ENCODE results near the gene TBX19. TPM values are rescaled to one million over a fixed set of nuclear protein-coding genes. Genes with fewer than 3 reads are reported as not detected.

TBX19 gene
- total RNA-seq, 1 donor from 2014 or later, result 0.78 TPM

GRCh38 chr1:168285971-168286927 is 5.6 kb downstream of the TBX19 start:
- Mint-ChIP-seq H3K27me3 (ENCODE audit: unreplicated experiment) (peaks cover 2% of the 10 kb centered on the region), H3K9me3 (ENCODE audit: unreplicated experiment) (no peaks in the 10 kb centered on the region), H3K4me1 (ENCODE audit: low read depth, unreplicated experiment) (peaks cover 4% of the 10 kb centered on the region), H3K36me3 (ENCODE audit: unreplicated experiment) (peaks cover 5% of the 10 kb centered on the region), H3K27ac (ENCODE audit: unreplicated experiment) (no peak overlapping the region), H3K4me3 (ENCODE audit: unreplicated experiment) (no peak overlapping the region)
- DNase-seq, result no peak
- no peak for TF ChIP-seq CTCF (IDR thresholded peaks at IDR 0.05; ENCODE audit: partially characterized antibody, unreplicated experiment)

DNA sequence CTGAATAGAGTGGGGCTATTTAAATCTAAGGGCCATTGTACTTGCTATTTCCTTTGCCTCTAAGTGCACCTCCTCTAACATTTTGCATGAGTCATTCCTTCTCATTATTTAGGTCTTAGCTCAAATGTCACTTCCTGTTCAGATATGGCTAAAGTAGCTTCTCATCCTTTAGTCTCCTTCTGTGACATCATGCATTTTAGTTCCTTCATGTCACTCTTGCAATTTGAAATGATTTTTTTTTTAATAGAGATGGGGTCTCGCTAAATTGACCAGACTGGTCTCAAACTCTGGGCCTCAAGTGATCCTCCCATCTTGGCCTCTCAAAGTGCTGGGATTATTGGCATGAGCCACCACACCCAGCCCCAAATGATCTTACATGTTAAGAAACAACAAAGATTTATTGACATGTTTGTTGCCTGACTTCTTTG is 6.6 kb downstream of the TBX19 start:
- peaks cover 2% of the 10 kb centered on the region for H3K27me3 Mint-ChIP-seq (ENCODE audit: unreplicated experiment)
- no peak for DNase-seq
- no peaks in the 10 kb centered on the region for H3K4me1 Mint-ChIP-seq (ENCODE audit: low read depth, unreplicated experiment)
- H3K4me3 Mint-ChIP-seq (ENCODE audit: unreplicated experiment), result no peak overlapping the region
- no peak overlapping the region for H3K27ac Mint-ChIP-seq (ENCODE audit: unreplicated experiment)
- no peaks in the 10 kb centered on the region for H3K9me3 Mint-ChIP-seq (ENCODE audit: unreplicated experiment)
- peaks cover 5% of the 10 kb centered on the region for H3K36me3 Mint-ChIP-seq (ENCODE audit: unreplicated experiment)
- TF ChIP-seq CTCF (IDR thresholded peaks at IDR 0.05; ENCODE audit: partially characterized antibody, unreplicated experiment), result no peak

GRCh38 chr1:168288311-168289052 is 7.8 kb downstream of the TBX19 start:
- H3K27me3 Mint-ChIP-seq (ENCODE audit: unreplicated experiment), result peaks cover 2% of the 10 kb centered on the region
- no peak for DNase-seq
- TF ChIP-seq CTCF (IDR thresholded peaks at IDR 0.05; ENCODE audit: partially characterized antibody, unreplicated experiment), result no peak
- H3K36me3 Mint-ChIP-seq (ENCODE audit: unreplicated experiment), result peaks cover 5% of the 10 kb centered on the region
- H3K4me1 Mint-ChIP-seq (ENCODE audit: low read depth, unreplicated experiment), result peaks cover 2% of the 10 kb centered on the region
- H3K4me3 Mint-ChIP-seq (ENCODE audit: unreplicated experiment), result no peak overlapping the region
- no peak overlapping the region for H3K27ac Mint-ChIP-seq (ENCODE audit: unreplicated experiment)
- H3K9me3 Mint-ChIP-seq (ENCODE audit: unreplicated experiment), result no peaks in the 10 kb centered on the region

GRCh38 chr1:168291222-168291837 is 10.7 kb downstream of the TBX19 start:
- peaks cover 5% of the 10 kb centered on the region for H3K36me3 Mint-ChIP-seq (ENCODE audit: unreplicated experiment)
- no peak for DNase-seq
- no peak overlapping the region for H3K4me3 Mint-ChIP-seq (ENCODE audit: unreplicated experiment)
- no peak overlapping the region for H3K27ac Mint-ChIP-seq (ENCODE audit: unreplicated experiment)
- H3K27me3 Mint-ChIP-seq (ENCODE audit: unreplicated experiment), result peaks cover 2% of the 10 kb centered on the region
- H3K4me1 Mint-ChIP-seq (ENCODE audit: low read depth, unreplicated experiment), result peaks cover 2% of the 10 kb centered on the region
- TF ChIP-seq CTCF (IDR thresholded peaks at IDR 0.05; ENCODE audit: partially characterized antibody, unreplicated experiment), result no peak
- no peaks in the 10 kb centered on the region for H3K9me3 Mint-ChIP-seq (ENCODE audit: unreplicated experiment)
